HFF-Myc (cell line): Measurements from ENCODE around the gene D2HGDH.

ENCODE experiments used
- DNase-seq: peaks from one replicate; pipeline ENCODE4 v3.0.0-alpha.2; 2011; ENCODE audit warnings: low read depth; ENCODE audit errors: extremely low read depth
- H3K4me3 ChIP-seq: replicated peaks from 2 replicates; pipeline ENCODE4 v1.5.1; 2011; ENCODE audit warnings: low read depth, mild to moderate bottlenecking, control low read depth, low read length
- CTCF ChIP-seq: IDR thresholded peaks from 2 replicates; pipeline ENCODE4 v1.5.1; 2012; ENCODE audit warnings: mild to moderate bottlenecking, low read depth, low read length, control low read depth; ENCODE audit errors: missing control alignments

Gene D2HGDH

GRCh38 chr2:241746084-241746483, 11.7 kb downstream of the D2HGDH start:
- H3K4me3 ChIP-seq, result no peak overlapping the region
- no peak for DNase-seq

GRCh38 chr2:241748468-241749256, 14.2 kb downstream of the D2HGDH start:
- no peak overlapping the region for H3K4me3 ChIP-seq
- no peak for TF ChIP-seq CTCF
- no peak for DNase-seq

More at GRCh38 chr2:241746084-241746483, 11.7 kb downstream of the D2HGDH start:
- no peak for TF ChIP-seq CTCF

GRCh38 chr2:241750076-241750840, 15.8 kb downstream of the D2HGDH start:
- no peak for TF ChIP-seq CTCF
- no peak for DNase-seq
- H3K4me3 ChIP-seq, result no peak overlapping the region

- DNase-seq, result no peak
- H3K4me3 ChIP-seq, result no peak overlapping the region
- TF ChIP-seq CTCF, result no peak
Observed at GRCh38 chr2:241751152-241751551, 16.7 kb downstream of the D2HGDH start.

GRCh38 chr2:241751776-241752175, 17.3 kb downstream of the D2HGDH start:
- H3K4me3 ChIP-seq, result no peak overlapping the region
- no peak for DNase-seq
- no peak for TF ChIP-seq CTCF

GRCh38 chr2:241752253-241752652, 17.8 kb downstream of the D2HGDH start:
- no peak overlapping the region for H3K4me3 ChIP-seq
- TF ChIP-seq CTCF, result no peak
- no peak for DNase-seq
